Measurements from ENCODE around the gene SQSTM1.

DNA sequence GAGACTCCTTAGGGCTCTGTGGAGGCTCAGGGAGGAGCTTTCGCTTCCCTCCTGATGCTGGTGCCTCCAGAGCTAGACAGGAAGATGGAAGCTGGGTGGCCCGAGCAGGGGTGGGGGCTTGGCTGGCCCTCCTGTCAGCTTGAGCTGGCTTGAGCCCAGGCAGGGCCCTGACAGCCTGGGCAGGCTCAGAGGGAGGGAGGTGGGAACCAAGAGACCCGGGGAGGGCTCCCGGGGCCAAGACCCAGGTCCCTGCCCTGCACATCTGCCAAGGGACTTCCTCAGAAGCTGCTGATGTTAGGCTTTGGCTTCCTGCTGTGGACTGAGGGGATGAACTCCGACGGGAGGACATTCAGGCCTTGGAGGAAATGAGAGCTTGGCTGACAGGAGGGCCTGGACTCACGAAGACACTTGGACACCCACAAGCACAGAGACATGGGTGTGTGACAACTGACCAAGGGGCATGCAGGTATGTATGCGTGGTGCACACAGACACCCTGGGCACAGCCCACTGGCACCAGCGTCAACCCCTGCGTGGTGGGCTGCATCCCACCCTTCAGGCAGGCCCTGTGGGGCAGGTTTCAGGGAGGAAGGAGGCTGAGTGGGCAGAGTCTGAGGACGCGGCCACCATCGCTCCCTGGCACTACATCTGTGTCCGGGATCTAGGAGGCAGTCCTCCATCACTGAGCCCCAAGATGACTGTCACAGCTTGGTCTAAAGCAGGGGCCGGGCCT is 28.7 kb upstream of the SQSTM1 start:
- TF ChIP-seq, protein P1, sequence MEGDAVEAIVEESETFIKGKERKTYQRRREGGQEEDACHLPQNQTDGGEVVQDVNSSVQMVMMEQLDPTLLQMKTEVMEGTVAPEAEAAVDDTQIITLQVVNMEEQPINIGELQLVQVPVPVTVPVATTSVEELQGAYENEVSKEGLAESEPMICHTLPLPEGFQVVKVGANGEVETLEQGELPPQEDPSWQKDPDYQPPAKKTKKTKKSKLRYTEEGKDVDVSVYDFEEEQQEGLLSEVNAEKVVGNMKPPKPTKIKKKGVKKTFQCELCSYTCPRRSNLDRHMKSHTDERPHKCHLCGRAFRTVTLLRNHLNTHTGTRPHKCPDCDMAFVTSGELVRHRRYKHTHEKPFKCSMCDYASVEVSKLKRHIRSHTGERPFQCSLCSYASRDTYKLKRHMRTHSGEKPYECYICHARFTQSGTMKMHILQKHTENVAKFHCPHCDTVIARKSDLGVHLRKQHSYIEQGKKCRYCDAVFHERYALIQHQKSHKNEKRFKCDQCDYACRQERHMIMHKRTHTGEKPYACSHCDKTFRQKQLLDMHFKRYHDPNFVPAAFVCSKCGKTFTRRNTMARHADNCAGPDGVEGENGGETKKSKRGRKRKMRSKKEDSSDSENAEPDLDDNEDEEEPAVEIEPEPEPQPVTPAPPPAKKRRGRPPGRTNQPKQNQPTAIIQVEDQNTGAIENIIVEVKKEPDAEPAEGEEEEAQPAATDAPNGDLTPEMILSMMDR (IDR thresholded peaks at IDR 0.05) = no peak
- TF ChIP-seq, protein P2, sequence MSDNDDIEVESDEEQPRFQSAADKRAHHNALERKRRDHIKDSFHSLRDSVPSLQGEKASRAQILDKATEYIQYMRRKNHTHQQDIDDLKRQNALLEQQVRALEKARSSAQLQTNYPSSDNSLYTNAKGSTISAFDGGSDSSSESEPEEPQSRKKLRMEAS (IDR thresholded peaks at IDR 0.05) = no peak
- TF ChIP-seq KDM5A (IDR thresholded peaks at IDR 0.05) (no peak), ZFP36 (IDR thresholded peaks at IDR 0.05; ENCODE audit: borderline replicate concordance, partially characterized antibody) (no peak), MAZ (IDR thresholded peaks at IDR 0.05; ENCODE audit: borderline replicate concordance, low read depth, low read length) (no peak), FOSL2 (IDR thresholded peaks at IDR 0.05) (no peak), FOSL2 (CRISPR knock-in tag; IDR thresholded peaks at IDR 0.05) (no peak), POLR2A (IDR thresholded peaks at IDR 0.05; ENCODE audit: low read length) (no peak)
- TF ChIP-seq, protein P3, sequence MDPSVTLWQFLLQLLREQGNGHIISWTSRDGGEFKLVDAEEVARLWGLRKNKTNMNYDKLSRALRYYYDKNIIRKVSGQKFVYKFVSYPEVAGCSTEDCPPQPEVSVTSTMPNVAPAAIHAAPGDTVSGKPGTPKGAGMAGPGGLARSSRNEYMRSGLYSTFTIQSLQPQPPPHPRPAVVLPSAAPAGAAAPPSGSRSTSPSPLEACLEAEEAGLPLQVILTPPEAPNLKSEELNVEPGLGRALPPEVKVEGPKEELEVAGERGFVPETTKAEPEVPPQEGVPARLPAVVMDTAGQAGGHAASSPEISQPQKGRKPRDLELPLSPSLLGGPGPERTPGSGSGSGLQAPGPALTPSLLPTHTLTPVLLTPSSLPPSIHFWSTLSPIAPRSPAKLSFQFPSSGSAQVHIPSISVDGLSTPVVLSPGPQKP (IDR thresholded peaks at IDR 0.05; ENCODE audit: low read depth, low read length) = no peak
